RWPE1 (cell line): ENCODE measurements around the gene GCDH.
A peak's percentile ranks its signal among the peaks of the same experiment; 100 is the strongest.

Experiments used
- CTCF ChIA-PET: fragments of 350-600 bp; sonication (Branson Sonifier 250); formaldehyde crosslinking; extraction: SDS; loops from one replicate; lab custom pipeline; 2021; lab: Yijun Ruan, JAX
- POLR2A ChIA-PET: fragments of 400-600 bp; formaldehyde crosslinking; extraction: SDS; loops from one replicate; lab custom pipeline; 2020; ENCODE audit warnings: antibody characterized with exemption; ENCODE audit not compliant: low non-redundant PET; lab: Yijun Ruan, JAX
- DNase-seq: peaks from one replicate; pipeline ENCODE4 v3.0.0; 2012; ENCODE audit warnings: low spot score
- H3K27ac ChIP-seq: fragments of 450-650 bp; 2 replicates; pipeline ENCODE4 v1.5.1; 2017
- CTCF ChIP-seq: fragments of 450-650 bp; conservative IDR thresholded peaks from 2 replicates; pipeline ENCODE4 v1.5.1; 2017; ENCODE audit warnings: low read depth, mild to moderate bottlenecking

GCDH gene

GRCh38 chr19:12946092-12946721, 55.2 kb downstream of the GCDH start:
- CTCF ChIA-PET = interaction anchor here (0.6 to 1.3 kb wide), 2 partner anchors 19 to 1346 kb away, joined by 3 to 4 read pairs; no protein-coding TSS in a partner anchor
- POLR2A ChIA-PET = interaction anchor here (0.6 to 0.7 kb wide), 3 partner anchors 8 to 200 kb away, joined by 3 read pairs; partner anchors contain the start of gene CALR
- no peak for TF ChIP-seq CTCF
- peak overlapping the region; percentile 96 for H3K27ac ChIP-seq
- DNase-seq = peak; percentile 81

- H3K27ac ChIP-seq = peak overlapping the region; percentile 96
- CTCF ChIA-PET = interaction anchor here (1.3 kb wide), 1 partner anchor 19 kb away, joined by 4 read pairs; no protein-coding TSS in a partner anchor
- DNase-seq = no peak
- no peak for TF ChIP-seq CTCF
- POLR2A ChIA-PET = interaction anchor here (0.6 to 0.7 kb wide), 3 partner anchors 9 to 199 kb away, joined by 3 read pairs; partner anchors contain the start of gene CALR
Measured at GRCh38 chr19:12946731-12947496, 56.0 kb downstream of the GCDH start.

GRCh38 chr19:12947702-12948611, 57.0 kb downstream of the GCDH start:
- TF ChIP-seq CTCF = no peak
- no peak for DNase-seq
- ChIA-PET CTCF (no interaction called here), POLR2A (no interaction called here)
- H3K27ac ChIP-seq = peak overlapping the region; percentile 80

GRCh38 chr19:12948612-12949362, 57.8 kb downstream of the GCDH start:
- no peak for TF ChIP-seq CTCF
- ChIA-PET CTCF (no interaction called here), POLR2A (no interaction called here)
- H3K27ac ChIP-seq = peak overlapping the region; percentile 80
- DNase-seq = no peak
